Spleen (tissue), 7 donors: Measurements from ENCODE around the gene SLC8A1.

Experiments used
- CTCF ChIP-seq, 11 experiments: fragments of 200-600 bp in 7 of 11; fragments of 450-650 bp in 4 of 11; sonication (generic) in 4 of 11; IDR thresholded peaks in 8 of 11; conservative IDR thresholded peaks in 3 of 11; 1 replicate in 7 of 11; 2 replicates in 4 of 11; pipeline versions ENCODE4 v1.4.0 to v1.8.0; 2016 to 2021; ENCODE audit warnings: antibody characterized with exemption in 11 of 11, inconsistent platforms in 4 of 11, mild to moderate bottlenecking in 1 of 11
- POLR2A ChIP-seq, 3 donors: fragments of 450-650 bp; IDR thresholded peaks; one replicate each; pipeline ENCODE4 v1.5.1; 2017; ENCODE audit warnings: antibody characterized with exemption in 3 of 3, mild to moderate bottlenecking in 1 of 3
- POLR2AphosphoS5 ChIP-seq, 3 donors: sonication (generic); formaldehyde crosslinking; IDR thresholded peaks; one replicate each; pipeline ENCODE4 v1.5.1; 2017; ENCODE audit warnings: antibody characterized with exemption in 3 of 3
- donor health status: DM: no; HTN: no; CAD: no; lungs with moderate emphysema.
- donor health status: DM: no; HTN: no; CAD: no.
- donor health status: DM: no; HTN: no; CAD: no.

- TF ChIP-seq CTCF (IDR thresholded peaks at IDR 0.05 in 8 of 11, conservative IDR thresholded peaks at IDR 0.05 in 3 of 11) (no peak), POLR2A (IDR thresholded peaks at IDR 0.05) (no peak), POLR2AphosphoS5 (IDR thresholded peaks at IDR 0.05) (no peak)
These were observed 18.2 kb downstream of the SLC8A1 start for GRCh38 chr2:40433736-40434135.
